Tracheal epithelial cell (primary cell): ENCODE measurements around the gene POMGNT1. TPM values are rescaled to one million over a fixed set of nuclear protein-coding genes. Genes with fewer than 3 reads are reported as not detected.

Source experiments
- total RNA-seq: library from RNA; depleted of rRNA; stranded (reverse); fragments of >200 nt; gene quantifications from 2 replicates; pipeline ENCODE4 v1.2.1, GENCODE V29; 2014

Gene POMGNT1
- 48.4 and 61.0 TPM in 2 replicates for total RNA-seq

GRCh38 chr1:46197964-46198811, at the start of gene POMGNT1:
Gene POMGNT1 (minus strand): TSS chr1:46198434. CDS start chr1:46197821, 613 bp downstream.

GRCh38 chr1:46247436-46248121, 49.3 kb upstream of the POMGNT1 start, which contains the start of gene RAD54L:
Gene RAD54L (plus strand): TSS chr1:46247763. CDS start chr1:46248406, 643 bp downstream.

GRCh38 chr1:46176211-46176865, 21.9 kb downstream of the POMGNT1 start, which contains the start of gene P3R3URF:
Gene P3R3URF (minus strand): TSS chr1:46176488. CDS start chr1:46176471, 17 bp downstream.

GRCh38 chr1:46174448-46175231, 23.6 kb downstream of the POMGNT1 start, which contains the start of gene TSPAN1:
Gene TSPAN1 (plus strand): TSS chr1:46175087. CDS start chr1:46181108, 6,021 bp downstream.

Other genes starting within 250 kb of the POMGNT1 start
- gene PIK3R3, start 65.8 kb downstream of the POMGNT1 start, total RNA-seq, result 2.4 and 2.6 TPM in 2 replicates
- gene TSPAN1, start 23.3 kb downstream of the POMGNT1 start, total RNA-seq, result 26.2 and 29.4 TPM in 2 replicates
- not detected in 2 replicates for gene P3R3URF, start 21.9 kb downstream of the POMGNT1 start, total RNA-seq
- 2.6 and 3.1 TPM in 2 replicates for gene LURAP1, start 4.9 kb upstream of the POMGNT1 start, total RNA-seq
- gene RAD54L, start 49.3 kb upstream of the POMGNT1 start, total RNA-seq, result 0.96 and 1.7 TPM in 2 replicates
- gene LRRC41, start 105.2 kb upstream of the POMGNT1 start, total RNA-seq, result 103 and 117 TPM in 2 replicates
- gene UQCRH, start 105.3 kb upstream of the POMGNT1 start, total RNA-seq, result 504 and 586 TPM in 2 replicates
- 11.5 and 12.0 TPM in 2 replicates for gene NSUN4, start 142.4 kb upstream of the POMGNT1 start, total RNA-seq
- 6.6 and 13.3 TPM in 2 replicates for gene FAAH, start 195.9 kb upstream of the POMGNT1 start, total RNA-seq